Transverse colon (tissue), 4 donors: ENCODE data around the gene TRPT1. TPM values are rescaled to one million over a fixed set of nuclear protein-coding genes. Genes with fewer than 3 reads are reported as not detected.
A peak's percentile ranks its signal among the peaks of the same experiment; 100 is the strongest.

Experiments
- DNase-seq: peaks from one replicate; pipeline ENCODE4 v3.0.0-alpha.2; 2019
- H3K27ac ChIP-seq, 4 donors: fragments of 200-600 bp; sonication (generic); 2 replicates each; pipeline ENCODE4 v1.5.1; 2016 to 2018; ENCODE audit warnings: inconsistent platforms in 4 of 4
- H3K27me3 ChIP-seq: fragments of 200-600 bp; sonication (generic); 2 replicates; pipeline ENCODE4 v1.5.1; 2017; ENCODE audit warnings: inconsistent platforms
- H3K36me3 ChIP-seq, 4 donors: fragments of 200-600 bp; sonication (generic); 2 replicates each; pipeline ENCODE4 v1.5.1; 2017 to 2019; ENCODE audit warnings: inconsistent platforms in 4 of 4
- H3K4me1 ChIP-seq, 4 donors: fragments of 200-600 bp; sonication (generic); 2 replicates each; pipeline ENCODE4 v1.5.1; 2017 to 2020; ENCODE audit warnings: inconsistent platforms in 4 of 4
- H3K4me3 ChIP-seq, 4 donors: fragments of 200-600 bp; sonication (generic); 1 replicate in 1 of 4; 2 replicates in 3 of 4; pipeline versions ENCODE4 v1.5.1 to v1.6.1; 2017 to 2019; ENCODE audit warnings: inconsistent platforms in 4 of 4
- H3K9me3 ChIP-seq, 2 donors: fragments of 200-600 bp; sonication (generic); 2 replicates each; pipeline ENCODE4 v1.5.1; 2017 to 2019; ENCODE audit warnings: inconsistent platforms in 2 of 2
- EP300 ChIP-seq: sonication (generic); formaldehyde crosslinking; IDR thresholded peaks from one replicate; pipeline ENCODE4 v1.6.1; 2017; ENCODE audit warnings: antibody characterized with exemption, low read depth
- POLR2A ChIP-seq: fragments of 450-650 bp; IDR thresholded peaks from one replicate; pipeline ENCODE4 v1.6.1; 2016; ENCODE audit warnings: antibody characterized with exemption, mild to moderate bottlenecking, moderate library complexity
- POLR2AphosphoS5 ChIP-seq, 3 donors: sonication (generic); formaldehyde crosslinking; IDR thresholded peaks; one replicate each; pipeline ENCODE4 v1.6.1; 2016; ENCODE audit warnings: antibody characterized with exemption in 3 of 3
- WGBS, 2 donors: methylation state at CpG; one replicate each; pipeline ENCODE4 v1.1.5; 2018; ENCODE audit warnings: low coverage in 1 of 2; 5-methylcytosine and 5-hydroxymethylcytosine counted together
- in situ Hi-C, 4 donors: fragments of 200-750 bp; cut with MboI; loops; one replicate each; pipeline versions ENCODE4 v1.15.0 to v1.15.1; 2017; ENCODE audit warnings: low sequenced_read_pairs in 3 of 4, low pct_ligation_motif_present in 1 of 4, low pct_unique_long_range_greater_than_20kb in 1 of 4
- intact Hi-C: fragments of 100-400 bp; cut with DNase I; formaldehyde crosslinking; loops from one replicate; pipeline ENCODE4 v1.15.1; 2023; ENCODE audit warnings: low total_unique reads
- total RNA-seq, 4 donors: library from RNA; depleted of rRNA; stranded (reverse); fragments of >200 nt; gene quantifications; one replicate each; pipeline ENCODE4 v1.1.0, GENCODE V29; 2016
- TF ChIP-seq, protein P1 (sequence below), 5 experiments: fragments of 200-600 bp in 3 of 5; fragments of 450-650 bp in 2 of 5; sonication (generic) in 3 of 5; IDR thresholded peaks; 1 replicate in 2 of 5; 2 replicates in 3 of 5; pipeline ENCODE4 v1.5.1; 2016 to 2017; ENCODE audit warnings: antibody characterized with exemption in 5 of 5, inconsistent platforms in 3 of 5, mild to moderate bottlenecking in 2 of 5, moderate library complexity in 1 of 5

The TRPT1 gene
- total RNA-seq, 4 donors from 2014 or later, result 82.4 to 113 (median 99.1) TPM

- H3K36me3 ChIP-seq, result peaks cover 0 to 9% (median 0%) of the 10 kb centered on the region in 4 donors
- peaks cover 15 to 47% (median 35%) of the 10 kb centered on the region in 4 donors for H3K4me1 ChIP-seq
- intact Hi-C loops (loop anchor here (5.0 kb wide), 1 partner anchor 52 kb away; the partner anchor contains the start of gene CATSPERZ), in situ Hi-C loops (no loop called here)
- no peaks in the 10 kb centered on the region for H3K9me3 ChIP-seq
- peak overlapping the region; percentile 27 to 91 (median 88) for H3K27ac ChIP-seq
- TF ChIP-seq POLR2AphosphoS5 (IDR thresholded peaks at IDR 0.05) (no peak), POLR2A (no peak), EP300 (no peak)
- TF ChIP-seq, protein P1, sequence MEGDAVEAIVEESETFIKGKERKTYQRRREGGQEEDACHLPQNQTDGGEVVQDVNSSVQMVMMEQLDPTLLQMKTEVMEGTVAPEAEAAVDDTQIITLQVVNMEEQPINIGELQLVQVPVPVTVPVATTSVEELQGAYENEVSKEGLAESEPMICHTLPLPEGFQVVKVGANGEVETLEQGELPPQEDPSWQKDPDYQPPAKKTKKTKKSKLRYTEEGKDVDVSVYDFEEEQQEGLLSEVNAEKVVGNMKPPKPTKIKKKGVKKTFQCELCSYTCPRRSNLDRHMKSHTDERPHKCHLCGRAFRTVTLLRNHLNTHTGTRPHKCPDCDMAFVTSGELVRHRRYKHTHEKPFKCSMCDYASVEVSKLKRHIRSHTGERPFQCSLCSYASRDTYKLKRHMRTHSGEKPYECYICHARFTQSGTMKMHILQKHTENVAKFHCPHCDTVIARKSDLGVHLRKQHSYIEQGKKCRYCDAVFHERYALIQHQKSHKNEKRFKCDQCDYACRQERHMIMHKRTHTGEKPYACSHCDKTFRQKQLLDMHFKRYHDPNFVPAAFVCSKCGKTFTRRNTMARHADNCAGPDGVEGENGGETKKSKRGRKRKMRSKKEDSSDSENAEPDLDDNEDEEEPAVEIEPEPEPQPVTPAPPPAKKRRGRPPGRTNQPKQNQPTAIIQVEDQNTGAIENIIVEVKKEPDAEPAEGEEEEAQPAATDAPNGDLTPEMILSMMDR (IDR thresholded peaks at IDR 0.05), result no peak
- DNase-seq, result no peak
- WGBS, 2 donors, result 24% methylated on average over 13 of the region's 13 CpGs; no CpG with 5 or more reads in 1 of the 2 donors
- no peaks in the 10 kb centered on the region for H3K27me3 ChIP-seq
- peak overlapping the region; percentile 20 to 91 (median 76) for H3K4me3 ChIP-seq
These were observed 24.5 kb upstream of the TRPT1 start for GRCh38 chr11:64250415-64251015.

- in situ Hi-C loops, result no loop called here
These were observed 23.8 kb upstream of the TRPT1 start for GRCh38 chr11:64249563-64250414.

GRCh38 chr11:64249038-64249437 lies 23.1 kb upstream of the TRPT1 start:
- TF ChIP-seq POLR2AphosphoS5 (IDR thresholded peaks at IDR 0.05) (no peak), EP300 (no peak)
- no peak for DNase-seq
- Histone ChIP-seq H3K4me1 (peaks cover 21 to 52% (median 44%) of the 10 kb centered on the region in 4 donors), H3K36me3 (no peaks in the 10 kb centered on the region), H3K4me3 (no peak overlapping the region), H3K9me3 (no peaks in the 10 kb centered on the region), H3K27me3 (no peaks in the 10 kb centered on the region), H3K27ac (no peak overlapping the region)
- 95% methylated on average over 4 of the region's 4 CpGs; no CpG with 5 or more reads in 1 of the 2 donors for WGBS, 2 donors
- in situ Hi-C loops, result no loop called here
- intact Hi-C loops, result no loop called here

More at GRCh38 chr11:64249563-64250414, 23.8 kb upstream of the TRPT1 start:
- DNase-seq, result no peak
- Histone ChIP-seq H3K4me1 (peaks cover 19 to 55% (median 42%) of the 10 kb centered on the region in 4 donors), H3K36me3 (peaks cover 0 to 2% (median 0%) of the 10 kb centered on the region in 4 donors), H3K9me3 (no peaks in the 10 kb centered on the region), H3K27me3 (no peaks in the 10 kb centered on the region), H3K4me3 (no peak overlapping the region), H3K27ac (no peak overlapping the region)
- intact Hi-C loops, result loop anchor here (5.0 kb wide), 1 partner anchor 53 kb away; the partner anchor contains the start of gene CATSPERZ
- WGBS, 2 donors, result 81 to 100% methylated on average over 1 to 8 of the region's 8 CpGs
- TF ChIP-seq POLR2A (no peak), EP300 (no peak), POLR2AphosphoS5 (IDR thresholded peaks at IDR 0.05) (no peak)
- TF ChIP-seq, protein P1 (IDR thresholded peaks at IDR 0.05), result no peak

- WGBS, 2 donors, result 78% methylated on average over 7 of the region's 7 CpGs; no CpG with 5 or more reads in 1 of the 2 donors
- no peak for TF ChIP-seq EP300
- TF ChIP-seq POLR2AphosphoS5 (IDR thresholded peaks at IDR 0.05), result no peak
- TF ChIP-seq, protein P1 (IDR thresholded peaks at IDR 0.05), result no peak
- no peak for TF ChIP-seq POLR2A
- Histone ChIP-seq H3K27me3 (no peaks in the 10 kb centered on the region), H3K27ac (no peak overlapping the region), H3K4me3 (no peak overlapping the region), H3K36me3 (no peaks in the 10 kb centered on the region), H3K9me3 (no peaks in the 10 kb centered on the region), H3K4me1 (peaks cover 21 to 50% (median 43%) of the 10 kb centered on the region in 4 donors)
- intact Hi-C loops, result no loop called here
- in situ Hi-C loops, result no loop called here
- DNase-seq, result peak; percentile 11
These were observed 22.6 kb upstream of the TRPT1 start for GRCh38 chr11:64248578-64248977.
